ENCODE measurements around the gene CGN.
A peak's percentile ranks its signal among the peaks of the same experiment; 100 is the strongest.

CGN gene

GRCh38 chr1:151553659-151554058 lies 42.5 kb downstream of the CGN start:
- no peak for DNase-seq

DNA sequence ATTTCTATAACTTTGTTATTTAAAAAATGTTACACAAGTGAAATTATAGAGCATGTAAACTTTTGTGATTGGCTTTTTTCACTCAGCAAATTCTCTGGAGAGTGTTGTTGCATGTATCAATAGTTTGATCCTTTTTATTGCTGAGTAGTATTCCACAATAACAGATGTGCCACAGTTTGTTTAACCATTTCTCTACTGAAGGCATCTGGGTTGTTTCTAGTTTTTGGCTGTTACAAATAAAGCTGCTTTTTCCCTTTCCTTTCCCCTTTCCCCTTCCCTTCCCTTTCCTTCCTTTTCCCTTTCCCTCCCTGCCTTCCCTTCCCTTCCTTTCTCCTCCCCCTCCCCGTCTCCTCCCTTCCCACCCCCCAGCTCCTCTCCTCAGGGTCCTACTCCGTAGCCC lies 44.9 kb downstream of the CGN start:
- no peak for DNase-seq

DNA sequence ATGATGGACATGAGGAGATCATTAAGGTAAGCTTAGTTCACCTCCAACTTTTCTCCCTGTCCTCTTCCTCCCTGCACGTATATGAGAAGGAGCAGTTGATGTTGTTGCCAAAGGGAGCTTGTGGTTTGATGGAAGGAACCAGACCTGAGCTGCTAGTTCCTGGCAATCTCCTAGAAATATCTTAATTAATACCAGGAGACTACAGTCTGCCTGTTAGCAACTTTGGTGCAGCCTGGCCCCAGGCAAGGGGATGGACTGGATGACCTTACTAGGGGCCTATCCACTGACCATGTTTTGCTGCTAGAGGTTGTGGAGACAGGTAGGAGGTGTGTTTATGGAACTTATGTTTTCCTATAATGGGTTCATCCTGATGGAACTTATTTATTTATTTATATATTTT lies 51.5 kb downstream of the CGN start:
- no peak for DNase-seq

DNA sequence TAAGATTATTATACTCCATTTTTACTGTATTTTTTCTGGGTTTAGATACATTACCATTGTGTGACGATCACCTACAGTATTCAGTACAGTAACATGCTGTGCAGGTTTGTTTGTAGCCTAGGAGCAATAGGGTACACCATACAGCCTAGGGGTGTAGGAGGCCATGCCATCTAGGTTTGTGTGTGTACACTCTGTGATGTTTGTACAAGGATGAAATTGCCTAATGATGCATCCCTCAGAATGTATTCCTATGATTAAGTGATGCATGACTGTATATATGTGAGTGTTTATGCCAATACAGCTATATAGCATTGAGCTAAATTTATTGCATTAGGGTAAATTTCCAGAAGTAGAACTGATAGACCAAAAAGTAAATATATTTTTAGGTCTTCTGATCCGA lies 52.2 kb downstream of the CGN start:
- no peak for DNase-seq

DNA sequence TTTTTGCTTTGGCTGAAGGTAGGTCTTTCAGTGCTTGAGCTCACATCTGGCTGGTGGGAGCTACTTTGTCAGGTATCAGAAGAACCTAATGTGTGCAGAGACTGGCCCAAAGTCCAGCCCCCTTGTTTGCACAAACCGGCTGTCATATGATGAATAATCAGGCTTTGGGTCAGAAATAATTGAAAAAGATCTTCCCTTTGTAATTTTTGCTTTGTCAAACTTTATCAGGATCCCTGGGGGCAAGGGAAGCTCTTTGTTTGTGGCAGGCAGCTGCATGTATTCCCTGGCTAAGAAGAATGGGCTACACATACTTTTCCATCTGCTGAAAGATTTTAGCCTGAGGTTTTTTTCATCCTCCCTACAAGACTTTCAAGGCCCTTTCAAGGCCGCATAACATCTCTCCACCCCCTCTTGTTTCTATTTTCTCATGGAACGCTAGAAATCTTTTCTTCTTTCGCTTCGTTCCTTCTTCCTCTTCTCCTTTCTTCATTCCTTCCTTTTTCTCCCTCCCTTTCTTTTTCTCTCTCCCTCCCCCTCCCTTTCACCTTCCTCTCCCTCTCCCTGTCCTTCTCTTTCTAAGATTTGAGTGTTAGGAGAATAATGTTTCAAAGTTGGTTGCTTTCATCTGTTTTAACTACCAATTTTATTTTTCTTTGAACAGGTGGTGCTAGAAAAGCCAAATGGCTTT lies 54.5 kb downstream of the CGN start:
- DNase-seq, result no peak

- no peak for DNase-seq
Observed at GRCh38 chr1:151568626-151569088, 57.5 kb downstream of the CGN start.

GRCh38 chr1:151570819-151571218 lies 59.6 kb downstream of the CGN start:
- peak; percentile 75 for DNase-seq

- no peak for DNase-seq
Observed at GRCh38 chr1:151574575-151575529, 63.7 kb downstream of the CGN start.

DNA sequence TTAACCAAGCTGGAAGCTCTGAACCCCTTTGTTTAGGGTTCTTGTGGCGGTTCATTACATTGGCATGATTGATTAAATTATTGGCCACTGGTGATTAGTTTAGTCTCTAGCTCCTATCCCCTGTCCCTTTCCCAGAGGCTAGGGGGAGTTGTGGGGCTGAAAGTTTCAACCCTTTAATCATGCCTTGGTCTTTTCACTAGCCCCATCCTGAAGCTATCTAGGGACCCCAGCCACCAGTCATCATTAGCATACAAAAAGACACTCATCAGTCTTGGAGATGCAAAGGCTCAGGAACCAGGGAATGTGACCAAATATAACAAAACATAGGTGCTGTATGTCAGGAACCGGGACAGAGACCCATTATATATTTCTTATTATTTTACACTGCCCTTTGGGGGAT lies 66.0 kb downstream of the CGN start:
- DNase-seq, result no peak

GRCh38 chr1:151578941-151579340 lies 67.8 kb downstream of the CGN start:
- no peak for DNase-seq

GRCh38 chr1:151579436-151580225 lies 68.4 kb downstream of the CGN start:
- DNase-seq, result no peak

DNA sequence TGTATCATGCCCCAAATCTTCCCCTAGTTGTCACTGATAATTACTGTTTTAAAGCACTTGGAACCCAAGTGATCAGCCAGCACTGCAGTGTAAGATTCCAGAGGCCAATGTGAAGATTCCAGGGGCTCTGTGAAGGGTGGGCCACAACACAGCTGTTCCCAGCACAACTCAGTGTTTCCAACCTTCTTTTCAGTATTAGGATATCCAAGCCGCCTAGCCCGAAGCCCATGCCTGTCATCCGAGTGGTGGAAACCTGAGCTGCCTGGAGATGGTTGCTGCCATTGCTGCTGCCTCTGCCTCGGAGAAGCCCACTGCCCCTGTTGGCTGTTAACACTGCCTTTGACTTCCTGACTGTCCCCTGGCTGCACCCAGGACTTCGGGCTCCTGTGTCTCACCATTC lies 70.3 kb downstream of the CGN start:
- no peak for DNase-seq

- no peak for DNase-seq
Observed at GRCh38 chr1:151581921-151582320, 70.7 kb downstream of the CGN start.

GRCh38 chr1:151583796-151584195 lies 72.6 kb downstream of the CGN start:
- DNase-seq, result no peak

DNA sequence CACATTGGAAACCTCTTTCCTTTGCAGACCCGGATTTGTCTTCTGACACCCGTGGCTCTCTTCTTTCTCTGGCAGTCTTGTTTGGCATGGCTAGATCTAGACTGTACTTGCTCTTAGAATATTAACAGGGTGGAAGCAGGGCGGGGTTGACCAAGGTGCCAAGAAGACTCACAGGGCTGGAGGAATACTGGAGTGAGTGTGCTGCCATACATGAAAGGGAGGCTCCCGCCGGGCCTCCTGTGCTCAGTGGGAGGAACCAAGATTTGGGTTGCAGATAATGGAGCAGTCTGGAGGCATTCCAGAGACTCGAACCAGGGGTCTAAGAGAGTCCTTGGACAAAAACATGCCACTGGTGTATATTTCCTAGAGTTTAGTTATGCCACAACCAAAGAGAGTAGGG lies 73.1 kb downstream of the CGN start:
- DNase-seq, result no peak

DNA sequence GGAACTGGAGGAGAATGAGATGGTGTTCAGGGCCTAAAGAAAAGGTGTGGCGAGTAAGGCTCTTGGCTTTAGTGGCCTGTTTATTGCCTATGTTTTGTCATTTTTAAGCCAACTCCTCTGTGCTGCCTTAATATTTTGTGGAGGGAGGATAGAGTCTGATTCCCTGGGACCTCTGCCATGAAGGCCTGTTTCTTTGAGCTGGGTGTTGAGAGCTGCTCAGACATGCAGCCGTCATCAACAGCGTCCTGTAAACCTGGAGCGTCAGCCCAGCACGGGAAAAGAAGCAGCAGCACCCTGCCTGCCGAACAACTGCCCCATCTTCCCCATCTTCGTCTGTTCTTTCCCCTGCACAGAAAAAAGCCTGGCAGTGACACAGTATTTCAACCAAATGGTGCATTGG lies 73.6 kb downstream of the CGN start:
- no peak for DNase-seq

DNA sequence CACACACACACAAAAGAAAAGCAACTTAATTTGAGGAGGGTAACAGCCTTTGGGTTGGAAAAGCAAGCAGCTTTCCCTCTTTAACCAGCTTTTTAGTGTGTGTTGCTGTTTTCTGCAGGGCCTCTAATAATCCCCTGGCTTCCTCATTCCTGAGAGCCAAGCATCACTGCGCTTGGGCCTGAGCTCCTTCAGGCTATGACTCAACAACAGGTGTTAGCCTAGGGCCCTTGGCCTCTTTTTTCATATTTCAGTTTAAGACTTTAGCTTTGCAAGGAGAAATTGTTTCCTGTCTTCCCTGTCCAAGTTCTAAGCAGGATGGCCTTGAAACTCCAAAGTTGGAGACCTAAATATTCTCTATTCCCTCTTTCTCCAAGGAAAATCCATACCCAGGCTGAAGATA lies 74.4 kb downstream of the CGN start:
- no peak for DNase-seq
